ENCODE data around the gene IGF2BP2.
"Not testable (repeated sequence)": the region's sequence is repeated elsewhere in the genome, so short reads cannot be mapped to it uniquely, and the experiment has no call there.

IGF2BP2 gene

DNA sequence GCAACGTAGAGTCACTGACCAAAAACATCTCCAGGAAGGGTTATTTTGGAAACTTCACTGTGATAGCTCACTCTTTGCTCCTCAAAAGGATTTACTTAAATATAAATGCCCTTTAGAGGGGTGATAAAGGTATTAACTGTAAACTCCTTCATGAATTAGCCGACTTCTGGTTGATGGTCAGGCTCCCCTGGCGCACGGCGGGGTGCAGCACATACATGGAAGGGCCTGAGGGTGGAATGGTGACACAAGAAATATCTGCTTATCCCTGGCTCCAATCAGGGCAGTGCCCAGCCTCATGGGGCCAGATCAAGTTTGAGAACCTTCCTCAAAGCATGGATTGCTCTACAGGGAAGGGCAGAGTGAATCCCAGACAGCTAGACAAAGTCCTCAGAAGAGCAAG, 116.5 kb downstream of the IGF2BP2 start:
- DNase-seq: no peak

- DNase-seq: no peak
Measured at GRCh38 chr3:185705498-185705897, 119.3 kb downstream of the IGF2BP2 start.

GRCh38 chr3:185702262-185703225, 122.3 kb downstream of the IGF2BP2 start:
- DNase-seq: peak; percentile 31

- peak; percentile 69 for DNase-seq
Measured at GRCh38 chr3:185701611-185702261, 123.1 kb downstream of the IGF2BP2 start.

DNA sequence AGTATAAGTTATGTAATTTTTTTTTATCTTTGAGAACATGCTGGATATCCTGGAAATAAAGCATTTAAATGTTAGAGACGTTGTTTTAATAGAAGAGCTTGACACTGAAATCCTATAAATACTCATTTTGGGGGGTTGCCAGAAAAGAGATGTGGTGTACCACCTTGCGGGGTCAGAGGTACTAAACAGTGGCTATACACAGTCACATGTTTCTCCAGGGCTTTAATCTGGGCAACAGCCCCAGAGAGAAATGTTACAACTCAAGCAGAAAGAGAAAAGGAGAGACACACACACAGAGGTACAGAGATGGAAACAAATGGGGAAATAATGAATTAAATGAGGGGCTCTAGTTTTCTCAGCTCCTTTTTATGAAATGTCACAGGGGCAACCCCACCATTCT, 124.9 kb downstream of the IGF2BP2 start:
- no peak for DNase-seq

DNA sequence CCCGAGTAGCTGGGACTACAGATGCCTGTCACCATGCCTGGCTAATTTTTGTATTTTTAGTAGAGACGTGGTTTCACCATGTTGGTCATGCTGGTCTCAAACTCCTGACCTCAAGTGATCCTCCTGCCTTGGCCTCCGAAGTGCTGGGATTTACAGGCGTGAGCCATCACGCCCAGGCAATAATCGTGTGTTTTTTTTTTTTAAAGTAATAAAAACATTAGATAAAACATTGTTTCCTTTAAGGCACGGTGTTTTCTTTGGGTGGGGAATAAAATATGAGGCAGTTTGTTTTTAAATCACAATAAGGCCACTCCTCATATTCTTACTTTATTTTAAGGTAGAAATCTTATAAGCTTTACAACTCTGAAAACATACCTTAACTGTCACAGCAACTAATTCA, 127.6 kb downstream of the IGF2BP2 start:
- not testable (repeated sequence) for DNase-seq

DNA sequence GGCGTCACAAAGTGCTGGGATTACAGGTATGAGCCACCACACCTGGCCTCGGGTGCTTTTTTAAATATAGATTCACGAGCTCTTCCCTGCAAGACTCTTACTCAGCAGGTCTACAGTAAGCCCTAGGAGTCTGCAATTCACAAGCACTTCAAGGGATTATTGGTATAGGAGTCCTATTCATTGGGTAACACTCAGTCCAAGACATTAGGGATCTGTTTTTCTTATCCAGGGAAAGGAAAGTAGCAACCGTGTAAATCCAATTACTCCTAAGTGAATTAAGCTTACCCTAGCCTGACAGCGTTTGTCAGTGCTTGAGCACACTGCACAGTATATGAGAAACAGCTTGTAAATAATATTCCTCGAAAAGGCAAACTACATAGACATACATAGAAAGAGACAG, 128.8 kb downstream of the IGF2BP2 start:
- no peak for DNase-seq

GRCh38 chr3:185693985-185694653, 130.7 kb downstream of the IGF2BP2 start:
- DNase-seq: no peak

- no peak for DNase-seq
Measured at GRCh38 chr3:185691622-185692021, 133.2 kb downstream of the IGF2BP2 start.

DNA sequence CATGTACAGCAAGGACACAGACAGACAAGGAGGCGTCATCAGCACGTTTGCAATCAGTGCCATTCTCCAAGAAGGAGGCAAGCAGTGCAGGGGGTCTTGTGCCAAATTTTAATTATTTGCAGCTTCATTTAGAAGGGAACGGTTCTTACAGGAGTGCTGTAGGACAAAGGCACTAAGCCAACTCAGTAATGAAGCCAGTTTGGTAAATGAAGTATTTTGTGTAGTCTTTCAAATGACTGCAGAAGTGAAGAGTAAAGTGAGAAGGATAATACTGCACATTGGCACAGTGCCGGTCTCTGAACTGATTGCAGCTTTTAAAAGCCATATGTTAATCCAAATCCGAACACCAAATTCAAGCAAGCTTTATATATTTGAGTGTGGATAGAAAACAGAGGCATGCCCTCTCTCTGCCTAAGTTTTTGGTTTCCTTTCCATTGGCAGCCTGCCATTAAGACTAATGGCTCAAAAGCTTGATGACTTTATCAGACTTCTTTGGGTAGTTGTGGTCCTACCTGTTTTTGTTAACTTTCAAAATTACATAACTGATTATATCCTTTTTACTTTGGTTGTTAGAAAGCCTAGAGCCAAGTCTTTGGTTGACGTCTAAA, 137.5 kb downstream of the IGF2BP2 start:
- DNase-seq: no peak

- no peak for DNase-seq
Measured at GRCh38 chr3:185685231-185686035, 139.4 kb downstream of the IGF2BP2 start.

GRCh38 chr3:185680231-185680630, 144.6 kb downstream of the IGF2BP2 start:
- DNase-seq: no peak

GRCh38 chr3:185678027-185678426, 146.8 kb downstream of the IGF2BP2 start:
- DNase-seq: no peak

DNA sequence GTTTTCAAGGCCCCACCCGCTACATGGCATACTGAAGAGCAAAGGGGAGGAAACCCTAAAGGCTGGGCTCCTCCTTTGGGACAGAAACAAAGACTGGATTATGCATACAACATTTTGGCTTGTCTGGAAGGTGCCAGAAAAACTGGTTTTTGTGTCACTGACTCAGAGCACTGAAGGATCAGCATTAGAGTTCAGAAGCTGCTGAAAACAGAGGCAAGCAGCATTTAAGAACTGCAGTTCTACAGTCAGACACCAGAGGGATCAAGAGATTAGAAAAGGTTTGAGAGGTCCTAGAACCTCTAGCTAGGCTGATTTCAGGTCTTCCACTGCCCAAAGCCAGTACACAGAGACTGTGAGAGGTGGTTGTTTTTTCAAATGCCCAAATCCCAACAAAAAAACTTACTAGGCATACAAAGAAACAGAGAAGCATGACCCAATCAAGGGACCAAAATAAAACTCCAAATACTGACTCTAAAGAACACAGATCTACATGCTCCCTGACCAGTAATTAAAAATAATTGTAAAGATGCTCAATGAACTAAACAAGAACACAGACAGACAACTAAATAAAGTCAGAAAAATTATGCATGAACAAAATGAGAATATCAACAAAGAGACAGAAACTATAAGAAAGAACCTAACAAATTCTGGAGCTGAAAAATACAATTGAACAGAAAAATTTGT, 147.6 kb downstream of the IGF2BP2 start:
- DNase-seq: no peak

- no peak for DNase-seq
Measured at GRCh38 chr3:185667574-185667973, 157.3 kb downstream of the IGF2BP2 start.

DNA sequence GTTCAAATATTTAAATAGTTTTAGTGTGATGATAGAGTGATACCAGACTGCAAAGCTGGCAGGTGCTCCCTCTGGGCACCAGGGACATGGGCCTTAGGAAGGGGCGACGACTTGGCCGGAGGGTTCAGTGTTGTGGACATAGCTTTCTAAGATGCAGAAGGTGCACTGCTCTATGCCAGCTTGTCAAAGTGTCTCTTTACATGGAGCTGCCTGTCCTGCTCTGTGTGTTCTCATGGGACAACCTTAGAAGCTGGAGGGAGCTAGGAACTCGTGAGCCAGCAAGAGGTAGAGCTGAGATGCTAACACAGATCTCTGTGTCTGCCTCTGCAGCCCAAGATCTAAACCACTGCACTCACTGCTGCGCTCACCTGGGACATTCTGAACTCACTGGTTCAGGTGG, 160.9 kb downstream of the IGF2BP2 start:
- no peak for DNase-seq

DNA sequence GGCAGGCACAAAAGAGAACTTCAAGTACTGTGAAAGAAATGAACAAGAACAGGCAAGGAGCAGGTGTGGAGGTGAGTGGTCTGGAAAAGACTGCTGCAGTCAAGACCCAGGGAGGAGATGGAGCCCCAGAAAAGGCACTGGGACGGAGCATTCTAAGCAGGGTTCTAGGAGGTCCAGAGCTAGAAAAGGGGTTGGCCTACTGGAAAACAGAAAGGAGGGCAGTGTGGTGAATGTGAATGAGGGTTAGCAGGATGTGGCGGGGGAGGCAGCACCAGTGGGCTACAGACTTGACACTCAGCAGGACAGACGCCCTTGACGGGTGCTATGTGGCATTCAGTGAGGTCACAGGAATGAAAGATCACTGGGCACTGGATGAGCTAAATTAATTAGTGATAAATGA, 163.1 kb downstream of the IGF2BP2 start:
- DNase-seq: no peak

DNA sequence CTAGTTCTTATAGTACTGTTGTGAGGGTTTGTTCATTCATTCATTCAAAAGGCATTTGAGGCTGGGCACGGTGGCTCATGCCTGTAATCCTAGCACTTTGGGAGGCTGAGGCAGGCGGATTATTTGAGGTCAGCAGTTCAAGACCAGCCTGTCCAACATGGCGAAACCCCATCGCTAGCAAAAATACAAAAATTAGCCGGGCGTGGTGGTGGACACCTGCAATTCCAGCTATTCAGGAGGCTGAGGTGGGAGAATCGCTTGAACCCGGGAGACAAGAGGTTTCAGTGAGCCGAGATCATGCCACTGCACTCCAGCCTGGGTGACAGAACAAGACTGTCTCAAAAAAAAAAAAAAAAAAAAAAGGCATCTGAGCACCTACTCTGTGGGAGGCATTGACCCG, 163.5 kb downstream of the IGF2BP2 start:
- not testable (repeated sequence) for DNase-seq

DNA sequence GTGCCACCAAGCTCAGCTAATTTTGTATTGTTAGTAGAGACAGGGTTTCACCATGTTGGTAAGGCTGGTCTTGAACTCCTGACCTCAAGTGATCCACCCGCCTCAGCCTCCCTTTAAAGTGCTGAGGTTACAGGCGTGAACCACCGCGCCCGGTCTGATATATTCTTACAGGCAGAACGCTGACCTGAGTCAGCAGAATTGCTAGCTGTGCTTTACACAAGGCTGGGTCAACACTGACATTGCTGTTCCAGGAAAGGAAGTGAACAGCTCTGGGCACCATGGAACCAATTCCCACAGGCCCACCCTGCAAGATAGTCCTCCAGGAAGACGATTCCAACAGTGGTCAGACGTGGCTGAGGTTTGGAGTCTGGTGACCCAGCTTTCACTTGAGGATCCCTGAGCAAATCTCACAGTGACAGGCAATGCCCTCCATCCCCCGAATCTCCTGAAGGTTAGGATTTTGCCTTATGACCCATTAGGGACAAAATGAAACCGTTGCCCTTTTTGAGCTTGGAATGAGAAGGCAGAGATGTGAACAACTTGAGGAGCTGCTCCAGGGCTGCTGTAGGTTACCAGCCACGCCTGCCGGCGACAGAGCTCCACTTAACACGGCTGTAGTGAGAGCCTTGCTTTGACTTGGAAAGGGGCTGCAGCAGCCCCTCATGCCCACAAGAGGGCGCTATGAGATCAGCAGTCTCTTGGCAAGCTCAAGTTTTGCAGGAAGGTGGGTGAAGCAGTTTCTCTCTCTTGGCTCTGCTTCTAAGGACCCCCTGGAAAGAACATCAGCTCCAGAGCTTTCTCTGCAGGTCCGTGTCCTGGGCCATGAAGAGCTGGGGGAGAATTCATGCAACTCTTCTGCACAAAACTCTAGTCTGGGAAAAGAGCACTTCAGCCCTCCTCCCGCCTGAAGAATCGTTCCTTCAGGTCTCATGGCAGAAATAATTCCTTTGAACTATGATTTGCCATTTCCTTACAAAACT, 164.6 kb downstream of the IGF2BP2 start:
- DNase-seq: peak; percentile 88

- no peak for DNase-seq
Measured at GRCh38 chr3:185658943-185659342, 165.9 kb downstream of the IGF2BP2 start.

Data from NCI-H2227 treated with DMSO at 0.1 percent for 48 hours (cell line).